ENCODE data around the gene STAT3. TPM values are rescaled to one million over a fixed set of nuclear protein-coding genes. Genes with fewer than 3 reads are reported as not detected.

Gene STAT3
- total and polyA plus RNA-seq, 8 donors = 31.3 to 207 (median 104) TPM

DNA sequence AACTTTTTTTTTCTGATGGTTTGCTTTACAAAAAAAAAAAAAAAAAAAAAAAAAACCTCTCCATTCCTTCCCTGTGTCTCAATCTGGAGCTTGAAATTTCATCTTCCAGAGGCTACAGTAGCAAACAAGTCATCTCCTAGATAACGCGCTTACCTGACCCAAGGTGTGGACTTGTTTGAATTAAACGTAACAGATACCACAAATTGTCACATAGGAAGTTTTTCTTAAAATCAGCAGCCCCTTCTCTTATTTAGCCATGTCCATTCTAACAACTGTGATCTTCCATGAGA lies 114.0 kb downstream of the STAT3 start:
- TF ChIP-seq POLR2AphosphoS5 (IDR thresholded peaks at IDR 0.05) (no peak), EP300 (IDR thresholded peaks at IDR 0.05) (no peak), POLR2A (IDR thresholded peaks at IDR 0.05) (no peak)
- TF ChIP-seq, protein P1, sequence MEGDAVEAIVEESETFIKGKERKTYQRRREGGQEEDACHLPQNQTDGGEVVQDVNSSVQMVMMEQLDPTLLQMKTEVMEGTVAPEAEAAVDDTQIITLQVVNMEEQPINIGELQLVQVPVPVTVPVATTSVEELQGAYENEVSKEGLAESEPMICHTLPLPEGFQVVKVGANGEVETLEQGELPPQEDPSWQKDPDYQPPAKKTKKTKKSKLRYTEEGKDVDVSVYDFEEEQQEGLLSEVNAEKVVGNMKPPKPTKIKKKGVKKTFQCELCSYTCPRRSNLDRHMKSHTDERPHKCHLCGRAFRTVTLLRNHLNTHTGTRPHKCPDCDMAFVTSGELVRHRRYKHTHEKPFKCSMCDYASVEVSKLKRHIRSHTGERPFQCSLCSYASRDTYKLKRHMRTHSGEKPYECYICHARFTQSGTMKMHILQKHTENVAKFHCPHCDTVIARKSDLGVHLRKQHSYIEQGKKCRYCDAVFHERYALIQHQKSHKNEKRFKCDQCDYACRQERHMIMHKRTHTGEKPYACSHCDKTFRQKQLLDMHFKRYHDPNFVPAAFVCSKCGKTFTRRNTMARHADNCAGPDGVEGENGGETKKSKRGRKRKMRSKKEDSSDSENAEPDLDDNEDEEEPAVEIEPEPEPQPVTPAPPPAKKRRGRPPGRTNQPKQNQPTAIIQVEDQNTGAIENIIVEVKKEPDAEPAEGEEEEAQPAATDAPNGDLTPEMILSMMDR (IDR thresholded peaks at IDR 0.05) = no peak
- peak overlapping the region in 3 of 5 donors; percentile 88 to 96 (median 93) for H3K27ac ChIP-seq
- 69 to 80% (median 78%) methylated on average over 3 of the region's 3 CpGs for WGBS, 5 donors
- peak overlapping the region in 1 of 4 donors; percentile 98 for H3K4me3 ChIP-seq
- no peaks in the 10 kb centered on the region for H3K9me3 ChIP-seq
- intact Hi-C loops (cut with DNase I; ENCODE audit: low total_unique reads) = no loop called here
- H3K36me3 ChIP-seq = no peaks in the 10 kb centered on the region
- DNase-seq = no peak
- H3K4me1 ChIP-seq = peaks cover 18 to 67% (median 44%) of the 10 kb centered on the region in 4 donors
- H3K27me3 ChIP-seq = no peaks in the 10 kb centered on the region

GRCh38 chr17:42273474-42274252 lies 114.6 kb downstream of the STAT3 start:
- H3K4me3 ChIP-seq = no peak overlapping the region
- H3K27ac ChIP-seq = peak overlapping the region in 2 of 5 donors; percentile 88 to 96
- no peaks in the 10 kb centered on the region for H3K27me3 ChIP-seq
- no peaks in the 10 kb centered on the region for H3K9me3 ChIP-seq
- WGBS, 5 donors = 58 to 67% (median 61%) methylated on average over 7 of the region's 7 CpGs
- TF ChIP-seq EP300 (IDR thresholded peaks at IDR 0.05) = no peak
- TF ChIP-seq, protein P1 (IDR thresholded peaks at IDR 0.05) = no peak
- TF ChIP-seq POLR2A (IDR thresholded peaks at IDR 0.05) = no peak
- TF ChIP-seq POLR2AphosphoS5 (IDR thresholded peaks at IDR 0.05) = no peak
- H3K36me3 ChIP-seq = no peaks in the 10 kb centered on the region
- DNase-seq = no peak
- intact Hi-C loops (cut with DNase I; ENCODE audit: low total_unique reads) = no loop called here
- peaks cover 18 to 71% (median 44%) of the 10 kb centered on the region in 4 donors for H3K4me1 ChIP-seq

- 61 to 71% (median 69%) methylated on average over 7 of the region's 7 CpGs for WGBS, 5 donors
- Histone ChIP-seq H3K27me3 (no peaks in the 10 kb centered on the region), H3K9me3 (no peaks in the 10 kb centered on the region), H3K36me3 (no peaks in the 10 kb centered on the region), H3K4me3 (no peak overlapping the region), H3K4me1 (peaks cover 17 to 81% (median 47%) of the 10 kb centered on the region in 4 donors), H3K27ac (peak overlapping the region in 1 of 5 donors; percentile 31)
- intact Hi-C loops (cut with DNase I; ENCODE audit: low total_unique reads) = no loop called here
- TF ChIP-seq EP300 (IDR thresholded peaks at IDR 0.05) = no peak
- TF ChIP-seq, protein P1 (IDR thresholded peaks at IDR 0.05) = no peak
- TF ChIP-seq POLR2AphosphoS5 (IDR thresholded peaks at IDR 0.05) = no peak
- no peak for TF ChIP-seq POLR2A (IDR thresholded peaks at IDR 0.05)
- no peak for DNase-seq
These were observed 115.9 kb downstream of the STAT3 start for GRCh38 chr17:42272162-42272907.

DNA sequence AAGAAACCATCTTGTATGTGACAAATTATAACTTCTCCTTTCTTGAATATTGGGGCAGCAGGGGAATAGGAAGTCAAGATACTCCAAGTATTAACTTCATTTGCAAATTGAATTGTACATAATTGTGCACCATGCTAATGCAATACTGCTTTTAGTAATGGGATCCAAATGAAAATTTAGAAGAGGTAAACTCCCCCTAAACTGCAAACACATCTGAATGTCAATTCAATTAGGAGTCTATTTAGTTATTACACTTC lies 116.5 kb downstream of the STAT3 start:
- DNase-seq = no peak
- Histone ChIP-seq H3K27ac (peak overlapping the region in 1 of 5 donors; percentile 31), H3K36me3 (no peaks in the 10 kb centered on the region), H3K4me3 (no peak overlapping the region), H3K9me3 (no peaks in the 10 kb centered on the region), H3K4me1 (peaks cover 12 to 81% (median 44%) of the 10 kb centered on the region in 4 donors), H3K27me3 (no peaks in the 10 kb centered on the region)
- intact Hi-C loops (cut with DNase I; ENCODE audit: low total_unique reads) = no loop called here
- TF ChIP-seq, protein P1 (IDR thresholded peaks at IDR 0.05) = no peak
- TF ChIP-seq POLR2AphosphoS5 (IDR thresholded peaks at IDR 0.05) (no peak), POLR2A (IDR thresholded peaks at IDR 0.05) (no peak), EP300 (IDR thresholded peaks at IDR 0.05) (no peak)

All from stomach (tissue), 9 donors.